Panc1 (cell line): ENCODE results near the gene MLLT10. TPM values are rescaled to one million over a fixed set of nuclear protein-coding genes. Genes with fewer than 3 reads are reported as not detected.
A peak's percentile ranks its signal among the peaks of the same experiment; 100 is the strongest.

ENCODE experiments used
- ATAC-seq: fragments of 200-7000 bp; cut with Tn5 transposase; 2 replicates; pipeline ENCODE4 v1.9.1; 2020; ENCODE audit warnings: mild to moderate bottlenecking, moderate library complexity
- BruUV-seq: library from RNA; stranded (reverse); fragments of 400-500 nt; replicated peaks from 2 replicates; lab custom pipeline; 2021; lab: Mats Ljungman, UMichigan
- CTCF ChIA-PET: fragments of 300-600 bp; sonication (Branson Sonifier 250); formaldehyde crosslinking; loops from one replicate; lab custom pipeline; 2022; ENCODE audit warnings: antibody characterized with exemption; lab: Charles Lee
- POLR2A ChIA-PET: fragments of 300-600 bp; sonication (Branson Sonifier 250); formaldehyde crosslinking; loops from one replicate; lab custom pipeline; 2022; ENCODE audit warnings: antibody characterized with exemption; lab: Charles Lee
- DNase-seq: peaks from one replicate; pipeline ENCODE4 v3.0.0-alpha.2; 2010; ENCODE audit warnings: low read depth, low spot score
- H3K27ac ChIP-seq: 2 replicates; pipeline ENCODE4 v1.5.1; 2011; ENCODE audit warnings: mild to moderate bottlenecking, low read length, inconsistent platforms
- H3K27me3 ChIP-seq: fragments of 200-500 bp; sonication (Bioruptor generic); 2 replicates; pipeline ENCODE4 v1.6.0; 2014; ENCODE audit warnings: low read length, inconsistent platforms; ENCODE audit not compliant: control insufficient read depth, insufficient read depth
- H3K36me3 ChIP-seq: fragments of 200-500 bp; sonication (Bioruptor generic); 2 replicates; pipeline ENCODE4 v1.5.1; 2014; ENCODE audit warnings: inconsistent platforms, mild to moderate bottlenecking, low read length, moderate library complexity; ENCODE audit not compliant: control insufficient read depth, insufficient read depth
- H3K4me1 ChIP-seq: 2 replicates; pipeline ENCODE4 v1.5.1; 2011; ENCODE audit warnings: inconsistent platforms, mild to moderate bottlenecking, low read length, moderate library complexity; ENCODE audit not compliant: control insufficient read depth, insufficient read depth
- H3K4me3 ChIP-seq, 2 experiments: 2 replicates each; pipeline ENCODE4 v1.5.1; 2011 to 2012; ENCODE audit warnings: low read depth in 2 of 2, low read length in 2 of 2, mild to moderate bottlenecking in 2 of 2, inconsistent platforms in 1 of 2, moderate library complexity in 1 of 2
- H3K9me3 ChIP-seq: fragments of 200-500 bp; sonication (Bioruptor generic); 2 replicates; pipeline ENCODE4 v1.5.1; 2014; ENCODE audit warnings: low read depth, mild to moderate bottlenecking, inconsistent platforms, low read length, moderate library complexity; ENCODE audit not compliant: control insufficient read depth, insufficient read depth
- CTCF ChIP-seq: fragments of 450-650 bp; IDR thresholded peaks from 2 replicates; pipeline ENCODE4 v1.5.1; 2017; ENCODE audit warnings: mild to moderate bottlenecking
- POLR2AphosphoS5 ChIP-seq: IDR thresholded peaks from 2 replicates; pipeline ENCODE4 v1.6.1; 2012; ENCODE audit warnings: mild to moderate bottlenecking, low read depth, low read length, moderate library complexity
- REST ChIP-seq, 2 experiments: IDR thresholded peaks; 2 replicates each; pipeline ENCODE4 v1.6.1; 2011 to 2012; ENCODE audit warnings: low read depth in 2 of 2, control low read depth in 1 of 2, low read length in 1 of 2, mild to moderate bottlenecking in 1 of 2, moderate library complexity in 1 of 2; ENCODE audit not compliant: insufficient read depth in 1 of 2
- SIN3A ChIP-seq: IDR thresholded peaks from 2 replicates; pipeline ENCODE4 v1.6.1; 2012; ENCODE audit warnings: low read depth, mild to moderate bottlenecking, low read length, moderate library complexity, borderline replicate concordance; ENCODE audit not compliant: insufficient read depth
- TCF7L2 ChIP-seq: IDR thresholded peaks from 2 replicates; pipeline ENCODE4 v1.6.1; 2011; ENCODE audit warnings: mild to moderate bottlenecking, low read depth, low read length, inconsistent platforms
- in situ Hi-C: cut with HindIII; loops from 2 replicates; pipeline ENCODE4 v1.10.0; 2016; ENCODE audit warnings: low sequenced_read_pairs, low pct_unique_long_range_greater_than_20kb
- intact Hi-C: fragments of 100-400 bp; cut with micrococcal nuclease; formaldehyde crosslinking; loops from one replicate; pipeline ENCODE4 v1.10.0; 2022; ENCODE audit not compliant: unreplicated experiment
- total RNA-seq: library from RNA; stranded (reverse); gene quantifications from one replicate; pipeline ENCODE4 v1.2.1, GENCODE V29; 2021; ENCODE audit not compliant: unreplicated experiment

Gene MLLT10
- total RNA-seq, 1 experiment from 2014 or later: 33.4 TPM

GRCh38 chr10:21724687-21725367 lies 190.8 kb downstream of the MLLT10 start:
- ChIA-PET CTCF (no interaction called here), POLR2A (no interaction called here)
- BruUV-seq: no TSS peak
- ATAC-seq (peak; percentile 79), DNase-seq (peak; percentile 28)
- Histone ChIP-seq H3K9me3 (no peaks in the 10 kb centered on the region), H3K4me3 (no peak overlapping the region), H3K27me3 (no peaks in the 10 kb centered on the region), H3K4me1 (peaks cover 73% of the 10 kb centered on the region), H3K36me3 (no peaks in the 10 kb centered on the region; the same call in 1 of the 2 replicates), H3K27ac (peak overlapping the region; percentile 64)
- intact Hi-C loops: no loop called here
- in situ Hi-C loops: no loop called here
- TF ChIP-seq REST (IDR thresholded peaks at IDR 0.05; ENCODE audit: insufficient read depth in 1 of 2, low read depth in 2 of 2, low read length in 1 of 2) (no peak), CTCF (no peak), POLR2AphosphoS5 (peak; percentile 74), TCF7L2 (peak; percentile 95), SIN3A (no peak)

- Histone ChIP-seq H3K27ac (peak overlapping the region; percentile 79), H3K36me3 (no peaks in the 10 kb centered on the region; the same call in 1 of the 2 replicates), H3K9me3 (no peaks in the 10 kb centered on the region), H3K4me3 (no peak overlapping the region), H3K27me3 (no peaks in the 10 kb centered on the region), H3K4me1 (peaks cover 63% of the 10 kb centered on the region)
- ATAC-seq (peak; percentile 39; the same call in 1 of the 2 replicates), DNase-seq (no peak)
- ChIA-PET CTCF (interaction anchor here (0.7 kb wide), 1 partner anchor 35 kb away, joined by 7 read pairs; no protein-coding TSS in a partner anchor), POLR2A (no interaction called here)
- TF ChIP-seq SIN3A: no peak
- intact Hi-C loops (no loop called here), in situ Hi-C loops (no loop called here)
- BruUV-seq: no TSS peak
These were observed 192.7 kb downstream of the MLLT10 start for GRCh38 chr10:21726601-21727225.
